ENCODE results near the gene GP1BB. TPM values are rescaled to one million over a fixed set of nuclear protein-coding genes. Genes with fewer than 3 reads are reported as not detected.

GP1BB gene
- polyA plus RNA-seq, 4 donors = 0.67 to 2.0 (median 1.3) TPM

DNA sequence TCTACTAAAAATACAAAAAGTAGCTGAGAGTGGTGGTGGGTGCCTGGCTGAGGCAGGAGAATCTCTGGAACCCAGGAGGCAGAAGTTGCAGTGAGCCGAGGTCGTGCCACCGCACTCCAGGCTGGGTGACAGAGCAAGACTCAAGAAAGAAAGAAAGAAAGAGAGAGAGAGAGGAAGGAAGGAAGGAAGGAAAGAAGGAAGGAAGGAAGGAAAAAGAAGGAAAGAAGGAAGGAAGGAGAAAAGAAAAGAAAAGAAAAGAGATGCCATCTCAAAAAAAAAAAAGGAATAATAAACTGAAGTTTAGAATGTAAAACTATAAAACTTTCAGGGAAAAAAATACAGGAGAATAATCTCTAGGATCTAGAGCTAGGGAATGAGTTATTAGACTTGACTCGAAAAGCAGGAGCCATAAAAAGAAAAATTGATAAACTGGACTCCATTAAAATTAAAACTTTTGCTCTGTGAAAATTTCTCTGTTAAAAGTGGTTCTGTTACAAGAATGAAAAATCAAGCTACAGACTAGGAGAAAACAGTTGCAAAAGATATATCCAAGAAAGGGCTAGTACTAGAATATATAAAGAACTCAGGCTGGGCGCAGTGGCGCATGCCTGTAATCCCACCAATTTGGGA, 22.4 kb upstream of the GP1BB start:
- 85 to 92% (median 89%) methylated on average over 6 of the region's 6 CpGs for WGBS, 3 donors
- no peak for FAIRE-seq
- peaks cover 0 to 2% (median 0%) of the 10 kb centered on the region in 3 donors for H3K27me3 ChIP-seq (ENCODE audit: control insufficient read depth in 3 of 3, insufficient read depth in 3 of 3, low read length in 3 of 3)
- H3K4me1 ChIP-seq (ENCODE audit: control insufficient read depth in 3 of 3, insufficient read depth in 2 of 3, low read depth in 1 of 3, low read length in 2 of 3) = peaks cover 0 to 11% (median 0%) of the 10 kb centered on the region in 3 donors
- no peak for DNase-seq
- no peaks in the 10 kb centered on the region for H3K36me3 ChIP-seq (ENCODE audit: control insufficient read depth in 3 of 3, insufficient read depth in 2 of 3, low read depth in 1 of 3, low read length in 3 of 3)
- H3K27ac ChIP-seq (ENCODE audit: low read depth in 1 of 3, low read length in 2 of 3) = no peak overlapping the region
- H3K9me3 ChIP-seq (ENCODE audit: control insufficient read depth in 2 of 2, insufficient read depth in 1 of 2, low read depth in 1 of 2, low read length in 1 of 2) = no peaks in the 10 kb centered on the region
- H3K4me3 ChIP-seq (ENCODE audit: low read depth in 1 of 3, low read length in 3 of 3) = no peak overlapping the region

DNA sequence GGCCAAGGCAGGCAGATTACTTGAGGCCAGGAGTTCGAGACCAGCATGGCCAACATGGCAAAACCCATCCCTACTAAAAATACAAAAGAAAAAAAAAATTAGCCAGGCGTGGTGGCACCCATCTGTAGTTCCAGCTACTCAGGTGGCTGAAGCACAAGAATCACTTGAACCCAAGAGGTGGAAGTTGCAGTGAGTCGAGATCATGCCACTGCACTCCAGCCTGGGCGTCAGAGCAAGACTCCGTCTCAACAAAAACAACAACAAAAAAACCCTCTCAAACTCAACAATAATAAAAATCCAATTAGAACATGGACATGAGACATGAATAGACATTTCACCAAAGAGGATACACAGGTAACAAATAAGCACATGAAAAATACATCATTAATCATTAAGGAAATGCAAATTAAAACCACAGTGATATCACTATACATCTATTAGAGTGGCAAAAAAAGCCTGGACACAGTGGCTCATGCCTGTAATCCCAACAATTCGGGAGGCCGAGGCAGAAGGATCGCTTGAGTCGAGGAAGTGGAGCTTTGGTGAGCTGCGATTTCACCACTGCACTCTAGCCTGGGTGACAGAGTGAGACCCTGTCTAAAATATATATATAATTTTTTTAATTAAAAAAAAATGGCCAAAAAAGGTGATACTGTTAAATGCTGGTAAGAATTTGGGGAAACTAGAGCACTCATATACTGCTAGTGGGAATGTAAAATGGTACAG, 21.8 kb upstream of the GP1BB start:
- Histone ChIP-seq H3K27me3 (ENCODE audit: control insufficient read depth in 3 of 3, insufficient read depth in 3 of 3, low read length in 3 of 3) (peaks cover 0 to 2% (median 0%) of the 10 kb centered on the region in 3 donors), H3K27ac (ENCODE audit: low read depth in 1 of 3, low read length in 2 of 3) (no peak overlapping the region), H3K4me3 (ENCODE audit: low read depth in 1 of 3, low read length in 3 of 3) (no peak overlapping the region), H3K4me1 (ENCODE audit: control insufficient read depth in 3 of 3, insufficient read depth in 2 of 3, low read depth in 1 of 3, low read length in 2 of 3) (peaks cover 0 to 11% (median 0%) of the 10 kb centered on the region in 3 donors), H3K36me3 (ENCODE audit: control insufficient read depth in 3 of 3, insufficient read depth in 2 of 3, low read depth in 1 of 3, low read length in 3 of 3) (no peaks in the 10 kb centered on the region), H3K9me3 (ENCODE audit: control insufficient read depth in 2 of 2, insufficient read depth in 1 of 2, low read depth in 1 of 2, low read length in 1 of 2) (no peaks in the 10 kb centered on the region)
- no peak for DNase-seq
- WGBS, 3 donors = 76 to 81% (median 79%) methylated on average over 10 of the region's 10 CpGs
- no peak for FAIRE-seq

DNA sequence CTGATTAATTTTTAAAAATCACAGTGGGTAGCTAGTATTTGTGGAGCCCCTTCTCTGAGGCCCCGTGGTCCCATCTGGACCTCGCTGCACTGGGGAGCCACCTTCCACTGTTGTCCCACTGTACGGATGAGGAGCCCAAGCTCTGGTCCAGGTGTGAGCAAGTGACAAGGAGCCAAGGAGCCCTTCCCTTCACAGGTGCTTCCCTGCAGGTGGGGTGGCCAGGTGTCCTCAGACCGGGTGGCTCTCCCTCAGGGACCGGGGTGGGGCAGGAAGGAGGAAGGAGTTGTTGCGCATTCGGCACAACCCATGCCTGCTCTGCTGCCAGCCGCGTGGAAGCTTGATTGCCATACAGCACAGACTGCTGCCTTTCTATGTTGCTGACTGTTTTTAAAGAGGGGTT, 19.5 kb upstream of the GP1BB start:
- H3K27me3 ChIP-seq (ENCODE audit: control insufficient read depth in 3 of 3, insufficient read depth in 3 of 3, low read length in 3 of 3) = peaks cover 0 to 2% (median 0%) of the 10 kb centered on the region in 3 donors
- H3K27ac ChIP-seq (ENCODE audit: low read depth in 1 of 3, low read length in 2 of 3) = peak overlapping the region in 1 of 3 donors; percentile 48
- H3K4me1 ChIP-seq (ENCODE audit: control insufficient read depth in 3 of 3, insufficient read depth in 2 of 3, low read depth in 1 of 3, low read length in 2 of 3) = peaks cover 0 to 11% (median 0%) of the 10 kb centered on the region in 3 donors
- DNase-seq (peak; percentile 37 to 55), FAIRE-seq (no peak)
- no peaks in the 10 kb centered on the region for H3K9me3 ChIP-seq (ENCODE audit: control insufficient read depth in 2 of 2, insufficient read depth in 1 of 2, low read depth in 1 of 2, low read length in 1 of 2)
- H3K36me3 ChIP-seq (ENCODE audit: control insufficient read depth in 3 of 3, insufficient read depth in 2 of 3, low read depth in 1 of 3, low read length in 3 of 3) = no peaks in the 10 kb centered on the region
- 29 to 53% (median 44%) methylated on average over 9 of the region's 9 CpGs for WGBS, 3 donors
- H3K4me3 ChIP-seq (ENCODE audit: low read depth in 1 of 3, low read length in 3 of 3) = no peak overlapping the region

DNA sequence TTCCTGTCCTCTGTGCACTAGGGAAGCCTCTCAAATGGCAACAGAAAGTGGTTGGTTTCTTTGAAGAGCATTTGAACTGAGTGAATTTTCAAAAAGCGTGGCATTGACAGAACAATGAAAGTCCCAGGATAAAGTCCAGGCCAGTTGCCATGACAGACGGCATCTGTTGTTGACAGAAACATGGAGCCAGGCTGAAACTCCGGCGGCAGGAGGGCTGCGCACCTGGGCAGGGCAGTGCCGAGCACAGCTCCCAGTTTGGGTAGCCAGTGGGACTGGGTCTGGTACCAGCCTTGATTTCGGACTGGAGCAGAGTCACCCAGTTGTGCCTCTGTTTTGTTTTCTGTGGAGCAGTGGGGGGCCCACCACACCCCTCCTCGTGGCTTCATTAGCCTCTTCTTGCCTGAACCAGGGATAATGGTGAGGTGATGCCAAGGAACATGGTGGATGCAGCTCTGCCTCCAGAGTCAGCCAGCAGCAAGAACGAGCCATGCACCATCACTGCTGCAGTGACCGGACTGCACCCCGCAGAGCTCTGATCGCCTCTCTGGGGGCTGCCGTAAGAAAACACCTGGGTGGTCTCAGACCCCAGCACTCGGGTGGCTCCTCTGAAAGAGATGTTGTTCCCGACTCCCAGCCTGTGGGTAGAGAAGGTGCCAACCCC, 18.9 kb upstream of the GP1BB start:
- no peaks in the 10 kb centered on the region for H3K36me3 ChIP-seq (ENCODE audit: control insufficient read depth in 3 of 3, insufficient read depth in 2 of 3, low read depth in 1 of 3, low read length in 3 of 3)
- peaks cover 0 to 3% (median 2%) of the 10 kb centered on the region in 3 donors for H3K27me3 ChIP-seq (ENCODE audit: control insufficient read depth in 3 of 3, insufficient read depth in 3 of 3, low read length in 3 of 3)
- H3K9me3 ChIP-seq (ENCODE audit: control insufficient read depth in 2 of 2, insufficient read depth in 1 of 2, low read depth in 1 of 2, low read length in 1 of 2) = no peaks in the 10 kb centered on the region
- peak; percentile 16 to 77 for DNase-seq
- no peak overlapping the region for H3K4me3 ChIP-seq (ENCODE audit: low read depth in 1 of 3, low read length in 3 of 3)
- H3K4me1 ChIP-seq (ENCODE audit: control insufficient read depth in 3 of 3, insufficient read depth in 2 of 3, low read depth in 1 of 3, low read length in 2 of 3) = peaks cover 0 to 11% (median 0%) of the 10 kb centered on the region in 3 donors
- peak overlapping the region in 1 of 3 donors; percentile 48 for H3K27ac ChIP-seq (ENCODE audit: low read depth in 1 of 3, low read length in 2 of 3)
- WGBS, 3 donors = 49 to 66% (median 61%) methylated on average over 14 to 15 of the region's 15 CpGs
- no peak for FAIRE-seq

DNA sequence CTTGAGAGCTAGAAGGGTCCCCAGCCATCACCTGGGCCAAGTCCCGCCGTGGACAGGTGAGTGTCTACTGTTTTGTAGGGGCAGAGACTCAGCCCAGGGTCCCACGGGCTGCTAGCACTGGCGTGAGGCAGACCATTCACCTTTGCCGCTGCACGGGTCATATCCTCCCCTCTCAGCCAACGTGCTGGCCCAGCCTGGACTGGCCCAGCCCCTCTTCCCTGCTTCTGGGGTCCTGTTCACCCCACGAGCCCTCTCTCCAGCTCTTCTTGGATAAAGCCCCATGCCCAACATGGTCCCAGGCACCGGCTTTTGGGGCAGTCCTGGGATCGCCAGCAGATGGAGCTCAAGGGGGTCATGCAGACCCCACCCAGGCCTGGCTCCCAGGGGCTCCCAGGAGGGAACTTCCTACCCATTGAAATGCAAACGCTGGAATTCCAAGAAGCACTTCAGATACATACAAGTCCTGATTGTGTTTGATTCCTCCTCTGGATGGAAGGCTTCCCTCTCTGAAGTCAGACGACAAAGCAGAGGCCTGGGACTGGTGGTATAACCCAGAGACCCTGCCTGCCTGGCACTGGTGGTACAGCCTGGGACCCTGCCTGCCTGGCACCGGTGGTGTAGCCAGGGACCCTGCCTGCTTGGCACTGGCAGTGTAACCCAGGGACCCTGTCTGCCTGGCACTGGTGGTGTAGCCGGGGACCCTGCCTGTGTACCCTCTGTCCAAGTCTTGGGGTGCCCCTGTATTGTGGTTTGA, 18.0 kb upstream of the GP1BB start:
- H3K36me3 ChIP-seq (ENCODE audit: control insufficient read depth in 3 of 3, insufficient read depth in 2 of 3, low read depth in 1 of 3, low read length in 3 of 3) = no peaks in the 10 kb centered on the region
- H3K4me1 ChIP-seq (ENCODE audit: control insufficient read depth in 3 of 3, insufficient read depth in 2 of 3, low read depth in 1 of 3, low read length in 2 of 3) = peaks cover 0 to 11% (median 0%) of the 10 kb centered on the region in 3 donors
- FAIRE-seq (no peak), DNase-seq (no peak)
- H3K4me3 ChIP-seq (ENCODE audit: low read depth in 1 of 3, low read length in 3 of 3) = no peak overlapping the region
- H3K27me3 ChIP-seq (ENCODE audit: control insufficient read depth in 3 of 3, insufficient read depth in 3 of 3, low read length in 3 of 3) = peaks cover 0 to 3% (median 2%) of the 10 kb centered on the region in 3 donors
- 76 to 89% (median 83%) methylated on average over 14 of the region's 14 CpGs for WGBS, 3 donors
- no peaks in the 10 kb centered on the region for H3K9me3 ChIP-seq (ENCODE audit: control insufficient read depth in 2 of 2, insufficient read depth in 1 of 2, low read depth in 1 of 2, low read length in 1 of 2)
- no peak overlapping the region for H3K27ac ChIP-seq (ENCODE audit: low read depth in 1 of 3, low read length in 2 of 3)

DNA sequence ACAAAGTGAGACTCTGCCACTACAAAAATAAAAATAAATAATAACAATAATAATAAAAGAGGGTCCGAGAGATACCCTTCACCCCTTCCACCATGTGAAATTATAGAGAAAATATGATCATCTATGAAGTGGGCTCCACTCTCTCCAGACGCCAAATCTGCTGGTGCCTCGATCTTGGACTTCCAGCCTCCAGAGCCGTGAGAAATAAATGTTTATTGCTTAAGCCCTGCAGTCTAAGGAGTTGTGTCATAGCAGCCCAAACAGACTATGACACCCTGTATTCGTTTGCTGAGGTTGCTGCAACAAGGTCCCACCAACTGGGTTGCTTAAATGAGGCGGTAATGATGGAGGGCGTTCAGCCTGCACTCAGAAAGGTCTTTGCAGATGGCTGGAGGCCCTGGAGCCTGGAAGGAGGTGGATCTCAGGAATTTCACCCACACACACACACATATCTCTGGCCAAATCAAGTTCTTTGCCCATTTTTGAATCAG, 16.6 kb upstream of the GP1BB start:
- no peak for DNase-seq
- Histone ChIP-seq H3K4me3 (ENCODE audit: low read depth in 1 of 3, low read length in 3 of 3) (no peak overlapping the region), H3K4me1 (ENCODE audit: control insufficient read depth in 3 of 3, insufficient read depth in 2 of 3, low read depth in 1 of 3, low read length in 2 of 3) (peaks cover 0 to 11% (median 0%) of the 10 kb centered on the region in 3 donors), H3K27me3 (ENCODE audit: control insufficient read depth in 3 of 3, insufficient read depth in 3 of 3, low read length in 3 of 3) (peaks cover 0 to 3% (median 0%) of the 10 kb centered on the region in 3 donors), H3K27ac (ENCODE audit: low read depth in 1 of 3, low read length in 2 of 3) (no peak overlapping the region), H3K36me3 (ENCODE audit: control insufficient read depth in 3 of 3, insufficient read depth in 2 of 3, low read depth in 1 of 3, low read length in 3 of 3) (no peaks in the 10 kb centered on the region), H3K9me3 (ENCODE audit: control insufficient read depth in 2 of 2, insufficient read depth in 1 of 2, low read depth in 1 of 2, low read length in 1 of 2) (no peaks in the 10 kb centered on the region)
- FAIRE-seq = no peak
- WGBS, 3 donors = 77 to 89% (median 79%) methylated on average over 7 of the region's 7 CpGs

DNA sequence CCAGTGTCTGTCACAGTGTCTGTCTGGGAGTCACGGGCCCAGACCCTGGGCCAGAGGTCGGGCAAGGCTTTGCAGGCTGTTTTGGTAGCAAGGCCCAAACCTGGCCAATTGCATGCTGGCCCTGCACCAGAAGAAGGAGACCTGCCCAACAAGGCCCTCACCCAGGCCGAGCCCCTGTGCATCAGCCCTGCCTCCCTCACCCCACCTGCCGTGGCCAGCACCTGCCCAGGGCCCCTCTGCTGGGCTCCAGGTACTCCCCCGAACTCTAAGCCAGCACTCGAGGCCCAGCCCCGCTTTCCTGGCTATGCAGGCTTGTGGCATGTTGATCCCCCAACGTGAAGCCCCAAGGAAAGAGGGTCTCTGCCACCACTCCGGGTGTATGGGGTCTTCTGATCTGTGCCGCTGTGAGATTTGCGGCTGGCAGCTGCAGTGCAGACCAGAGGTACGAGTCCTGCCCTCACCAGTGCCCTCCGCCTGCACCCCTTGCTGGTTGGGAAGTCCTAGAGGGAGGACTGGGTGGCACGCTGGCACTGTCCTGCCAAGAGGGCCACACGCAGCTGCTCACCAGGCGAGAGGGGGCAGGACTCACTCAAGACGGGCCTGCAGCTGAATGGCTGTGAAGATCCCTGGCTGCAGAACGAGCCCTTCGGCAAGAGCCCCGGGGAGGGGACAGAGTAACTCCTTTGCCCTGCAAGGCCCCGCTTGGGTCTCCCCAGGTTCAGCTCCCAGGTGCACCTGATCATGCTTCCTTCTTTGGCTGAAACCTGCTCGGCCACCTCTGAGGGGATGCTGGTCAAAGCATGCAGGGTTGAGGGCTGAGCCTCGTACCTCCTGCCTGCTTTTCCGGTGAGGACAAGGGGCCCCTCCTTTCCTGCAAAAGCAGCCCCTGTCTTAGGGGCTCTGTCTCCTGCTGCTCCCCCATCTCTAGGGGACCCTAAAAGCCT, 15.7 kb upstream of the GP1BB start:
- H3K4me1 ChIP-seq (ENCODE audit: control insufficient read depth in 3 of 3, insufficient read depth in 2 of 3, low read depth in 1 of 3, low read length in 2 of 3) = peaks cover 0 to 11% (median 0%) of the 10 kb centered on the region in 3 donors
- H3K4me3 ChIP-seq (ENCODE audit: low read depth in 1 of 3, low read length in 3 of 3) = no peak overlapping the region
- H3K27me3 ChIP-seq (ENCODE audit: control insufficient read depth in 3 of 3, insufficient read depth in 3 of 3, low read length in 3 of 3) = peaks cover 0 to 3% (median 0%) of the 10 kb centered on the region in 3 donors
- WGBS, 3 donors = 82 to 86% (median 84%) methylated on average over 24 of the region's 24 CpGs
- H3K36me3 ChIP-seq (ENCODE audit: control insufficient read depth in 3 of 3, insufficient read depth in 2 of 3, low read depth in 1 of 3, low read length in 3 of 3) = no peaks in the 10 kb centered on the region
- no peak overlapping the region for H3K27ac ChIP-seq (ENCODE audit: low read depth in 1 of 3, low read length in 2 of 3)
- no peaks in the 10 kb centered on the region for H3K9me3 ChIP-seq (ENCODE audit: control insufficient read depth in 2 of 2, insufficient read depth in 1 of 2, low read depth in 1 of 2, low read length in 1 of 2)
- no peak for FAIRE-seq
- DNase-seq = no peak
